Liver (tissue), 9 donors: Measurements from ENCODE around the gene CFAP45. TPM values are rescaled to one million over a fixed set of nuclear protein-coding genes. Genes with fewer than 3 reads are reported as not detected.

ENCODE experiments used
- DNase-seq: peaks from one replicate; pipeline ENCODE4 v3.0.0-alpha.2; 2017; ENCODE audit warnings: low spot score
- H3K27ac ChIP-seq, 2 donors: one replicate each; pipeline ENCODE4 v1.7.0; 2013; ENCODE audit warnings: inconsistent platforms in 2 of 2, low read length in 2 of 2, control low read depth in 1 of 2, low read depth in 1 of 2, mild to moderate bottlenecking in 1 of 2
- H3K27me3 ChIP-seq, 4 donors: one replicate each; pipeline versions ENCODE4 v1.6.1 to v1.7.0; 2013; ENCODE audit warnings: low read length in 3 of 4, inconsistent platforms in 1 of 4, mild to moderate bottlenecking in 1 of 4, moderate library complexity in 1 of 4; ENCODE audit not compliant: control insufficient read depth in 4 of 4, insufficient read depth in 4 of 4
- H3K36me3 ChIP-seq, 4 donors: one replicate each; pipeline versions ENCODE4 v1.6.1 to v1.7.0; 2013; ENCODE audit warnings: low read length in 3 of 4, mild to moderate bottlenecking in 3 of 4, low read depth in 1 of 4, moderate library complexity in 1 of 4; ENCODE audit not compliant: control insufficient read depth in 4 of 4, insufficient read depth in 3 of 4
- H3K4me1 ChIP-seq, 4 donors: one replicate each; pipeline versions ENCODE4 v1.6.1 to v1.7.0; 2013; ENCODE audit warnings: low read length in 3 of 4, mild to moderate bottlenecking in 3 of 4, moderate library complexity in 1 of 4; ENCODE audit not compliant: control insufficient read depth in 4 of 4, insufficient read depth in 4 of 4
- H3K4me3 ChIP-seq, 3 donors: one replicate each; pipeline versions ENCODE4 v1.6.1 to v1.7.0; 2013; ENCODE audit warnings: low read length in 3 of 3, control low read depth in 1 of 3, low read depth in 1 of 3, mild to moderate bottlenecking in 1 of 3
- H3K9ac ChIP-seq, 2 donors: one replicate each; pipeline ENCODE4 v1.7.0; 2013; ENCODE audit warnings: low read length in 2 of 2, mild to moderate bottlenecking in 2 of 2, moderate library complexity in 2 of 2, control low read depth in 1 of 2, low read depth in 1 of 2
- H3K9me3 ChIP-seq, 4 donors: one replicate each; pipeline versions ENCODE4 v1.6.1 to v1.7.0; 2013; ENCODE audit warnings: low read length in 3 of 4; ENCODE audit not compliant: control insufficient read depth in 4 of 4
- EGR1 ChIP-seq, 2 donors: IDR thresholded peaks; 2 replicates each; pipeline ENCODE4 v1.6.1; 2016 to 2018; ENCODE audit warnings: antibody characterized with exemption in 2 of 2, low read depth in 2 of 2
- FOXA1 ChIP-seq: IDR thresholded peaks from 2 replicates; pipeline ENCODE4 v1.6.1; 2016; ENCODE audit warnings: antibody characterized with exemption
- FOXA2 ChIP-seq: IDR thresholded peaks from 2 replicates; pipeline ENCODE4 v1.6.1; 2016; ENCODE audit warnings: antibody characterized with exemption
- GABPA ChIP-seq, 2 donors: IDR thresholded peaks in 1 of 2; conservative IDR thresholded peaks in 1 of 2; 2 replicates each; pipeline ENCODE4 v1.6.1; 2016; ENCODE audit warnings: antibody characterized with exemption in 2 of 2, mild to moderate bottlenecking in 1 of 2, moderate library complexity in 1 of 2
- HNF4A ChIP-seq, 2 donors: conservative IDR thresholded peaks; 2 replicates each; pipeline ENCODE4 v1.6.1; 2016; ENCODE audit warnings: antibody characterized with exemption in 2 of 2, mild to moderate bottlenecking in 2 of 2
- HNF4G ChIP-seq: IDR thresholded peaks from 2 replicates; pipeline ENCODE4 v1.6.1; 2016; ENCODE audit warnings: antibody characterized with exemption
- JUND ChIP-seq, 2 donors: IDR thresholded peaks; 2 replicates each; pipeline ENCODE4 v1.6.1; 2016; ENCODE audit warnings: antibody characterized with exemption in 2 of 2
- NR2F2 ChIP-seq: IDR thresholded peaks from 2 replicates; pipeline ENCODE4 v1.6.1; 2016; ENCODE audit warnings: antibody characterized with exemption
- RAD21 ChIP-seq, 2 donors: IDR thresholded peaks; 2 replicates each; pipeline ENCODE4 v1.6.1; 2016; ENCODE audit warnings: antibody characterized with exemption in 2 of 2, mild to moderate bottlenecking in 2 of 2
- RXRA ChIP-seq, 2 donors: IDR thresholded peaks; 2 replicates each; pipeline ENCODE4 v1.6.1; 2017 to 2018; ENCODE audit warnings: antibody characterized with exemption in 2 of 2, mild to moderate bottlenecking in 1 of 2
- SP1 ChIP-seq: IDR thresholded peaks from 2 replicates; pipeline ENCODE4 v1.6.1; 2018; ENCODE audit warnings: antibody characterized with exemption, mild to moderate bottlenecking
- TAF1 ChIP-seq: conservative IDR thresholded peaks from 2 replicates; pipeline ENCODE4 v1.6.1; 2016; ENCODE audit warnings: antibody characterized with exemption, mild to moderate bottlenecking
- WGBS: extraction: QIAGEN DNeasy Blood & Tissue Kit; methylation state at CpG from one replicate; pipeline ENCODE4 v1.1.7; 2013; 5-methylcytosine and 5-hydroxymethylcytosine counted together
- polyA plus RNA-seq, 2 donors: library from polyadenylated mRNA; stranded (reverse) in 1 of 2; unstranded in 1 of 2; fragments of 200-250 nt in 1 of 2; fragments of >200 nt in 1 of 2; fragmentation: Nextera tagmentation in 1 of 2; extraction: Ambion mirVana in 1 of 2; gene quantifications; one replicate each; pipeline versions ENCODE4 v1.2.1 to v1.2.3, GENCODE V29; 2013 to 2015
- total RNA-seq, 2 donors: library from RNA; depleted of rRNA; stranded (reverse); fragments of >200 nt; gene quantifications; one replicate each; pipeline ENCODE4 v1.2.3, GENCODE V29; 2014
- TF ChIP-seq, protein P1 (sequence below): fragments of 150-350 bp; IDR thresholded peaks from 2 replicates; pipeline ENCODE4 v1.5.1; 2017; ENCODE audit warnings: improper control_type of control experiment, low read depth, low read length; ENCODE audit not compliant: missing input control
- TF ChIP-seq, protein P2 (sequence below): IDR thresholded peaks from 2 replicates; pipeline ENCODE4 v1.6.1; 2016; ENCODE audit warnings: antibody characterized with exemption
- TF ChIP-seq, protein P3 (sequence below): IDR thresholded peaks from 2 replicates; pipeline ENCODE4 v1.6.1; 2016; ENCODE audit warnings: antibody characterized with exemption
- TF ChIP-seq, protein P4 (sequence below): IDR thresholded peaks from 2 replicates; pipeline ENCODE4 v1.6.1; 2016; ENCODE audit warnings: antibody characterized with exemption, mild to moderate bottlenecking
- TF ChIP-seq, protein P5 (sequence below): IDR thresholded peaks from 2 replicates; pipeline ENCODE4 v1.6.1; 2016; ENCODE audit warnings: antibody characterized with exemption
- donor health status: healthy.
- donor health status: healthy.
- donor health status: healthy.
- donor health status: healthy.
- donor health status: healthy.

The CFAP45 gene
- total and polyA plus RNA-seq, 4 donors: 0.03 to 0.24 TPM; not detected in 2

DNA sequence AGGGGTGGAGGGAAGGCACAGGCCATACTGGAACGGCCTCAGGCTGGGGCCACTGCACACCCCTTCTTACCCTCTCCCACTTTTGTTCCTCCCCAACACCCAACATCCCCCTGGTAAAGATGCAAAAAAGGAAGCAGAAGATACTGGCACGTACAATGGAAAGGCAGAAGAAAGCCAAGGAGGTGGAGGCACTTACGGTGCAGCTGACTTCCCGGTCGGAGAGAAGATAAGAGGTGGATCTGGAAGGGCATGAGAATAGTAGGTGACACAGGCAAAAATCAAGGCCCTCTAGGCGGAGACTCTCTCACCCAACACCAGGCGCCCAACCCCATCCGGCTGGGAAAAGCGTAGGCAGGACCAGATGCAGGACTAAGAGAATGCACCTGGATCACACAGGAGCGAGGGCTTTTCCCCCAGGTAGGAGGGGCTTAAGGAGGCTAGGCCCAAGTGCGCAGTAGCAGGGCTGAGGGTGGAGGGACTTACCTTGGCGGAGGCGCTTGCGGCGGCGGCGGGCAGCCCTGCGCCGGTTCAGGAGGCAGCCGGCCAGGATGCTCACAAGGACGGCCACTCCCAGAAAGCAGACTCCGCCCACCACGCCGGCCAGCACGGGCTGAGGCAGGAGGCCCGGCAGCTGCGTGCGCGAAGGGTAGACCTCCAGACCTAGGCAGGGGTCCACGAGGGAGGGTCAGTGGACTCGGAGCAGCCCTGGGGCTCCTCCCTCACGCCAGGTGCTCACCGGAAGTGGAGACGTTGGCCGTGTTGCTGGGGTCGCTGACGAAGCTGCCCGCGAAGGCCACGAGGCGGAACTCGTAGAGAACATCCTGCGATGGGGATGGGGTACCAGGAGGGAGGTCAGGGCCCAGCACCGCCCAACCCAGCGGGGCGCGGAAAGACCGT is 29.4 kb upstream of the CFAP45 start:
- Histone ChIP-seq H3K27ac (no peak overlapping the region), H3K36me3 (peaks cover 0 to 30% (median 16%) of the 10 kb centered on the region in 4 donors), H3K9ac (no peak overlapping the region), H3K4me3 (no peak overlapping the region), H3K4me1 (peaks cover 0 to 6% (median 2%) of the 10 kb centered on the region in 4 donors), H3K27me3 (no peaks in the 10 kb centered on the region), H3K9me3 (no peaks in the 10 kb centered on the region)
- no peak for DNase-seq
- TF ChIP-seq, protein P1, sequence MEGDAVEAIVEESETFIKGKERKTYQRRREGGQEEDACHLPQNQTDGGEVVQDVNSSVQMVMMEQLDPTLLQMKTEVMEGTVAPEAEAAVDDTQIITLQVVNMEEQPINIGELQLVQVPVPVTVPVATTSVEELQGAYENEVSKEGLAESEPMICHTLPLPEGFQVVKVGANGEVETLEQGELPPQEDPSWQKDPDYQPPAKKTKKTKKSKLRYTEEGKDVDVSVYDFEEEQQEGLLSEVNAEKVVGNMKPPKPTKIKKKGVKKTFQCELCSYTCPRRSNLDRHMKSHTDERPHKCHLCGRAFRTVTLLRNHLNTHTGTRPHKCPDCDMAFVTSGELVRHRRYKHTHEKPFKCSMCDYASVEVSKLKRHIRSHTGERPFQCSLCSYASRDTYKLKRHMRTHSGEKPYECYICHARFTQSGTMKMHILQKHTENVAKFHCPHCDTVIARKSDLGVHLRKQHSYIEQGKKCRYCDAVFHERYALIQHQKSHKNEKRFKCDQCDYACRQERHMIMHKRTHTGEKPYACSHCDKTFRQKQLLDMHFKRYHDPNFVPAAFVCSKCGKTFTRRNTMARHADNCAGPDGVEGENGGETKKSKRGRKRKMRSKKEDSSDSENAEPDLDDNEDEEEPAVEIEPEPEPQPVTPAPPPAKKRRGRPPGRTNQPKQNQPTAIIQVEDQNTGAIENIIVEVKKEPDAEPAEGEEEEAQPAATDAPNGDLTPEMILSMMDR: no peak
- no peak for TF ChIP-seq EGR1 (IDR thresholded peaks at IDR 0.05; ENCODE audit: low read depth in 2 of 2)
- TF ChIP-seq GABPA (IDR thresholded peaks at IDR 0.05 in 1 of 2, conservative IDR thresholded peaks at IDR 0.05 in 1 of 2): no peak
- no peak for TF ChIP-seq HNF4A (conservative IDR thresholded peaks at IDR 0.05)
- no peak for TF ChIP-seq TAF1
- TF ChIP-seq, protein P2, sequence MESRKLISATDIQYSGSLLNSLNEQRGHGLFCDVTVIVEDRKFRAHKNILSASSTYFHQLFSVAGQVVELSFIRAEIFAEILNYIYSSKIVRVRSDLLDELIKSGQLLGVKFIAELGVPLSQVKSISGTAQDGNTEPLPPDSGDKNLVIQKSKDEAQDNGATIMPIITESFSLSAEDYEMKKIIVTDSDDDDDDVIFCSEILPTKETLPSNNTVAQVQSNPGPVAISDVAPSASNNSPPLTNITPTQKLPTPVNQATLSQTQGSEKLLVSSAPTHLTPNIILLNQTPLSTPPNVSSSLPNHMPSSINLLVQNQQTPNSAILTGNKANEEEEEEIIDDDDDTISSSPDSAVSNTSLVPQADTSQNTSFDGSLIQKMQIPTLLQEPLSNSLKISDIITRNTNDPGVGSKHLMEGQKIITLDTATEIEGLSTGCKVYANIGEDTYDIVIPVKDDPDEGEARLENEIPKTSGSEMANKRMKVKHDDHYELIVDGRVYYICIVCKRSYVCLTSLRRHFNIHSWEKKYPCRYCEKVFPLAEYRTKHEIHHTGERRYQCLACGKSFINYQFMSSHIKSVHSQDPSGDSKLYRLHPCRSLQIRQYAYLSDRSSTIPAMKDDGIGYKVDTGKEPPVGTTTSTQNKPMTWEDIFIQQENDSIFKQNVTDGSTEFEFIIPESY: no peak
- no peak for TF ChIP-seq HNF4G
- TF ChIP-seq, protein P3, sequence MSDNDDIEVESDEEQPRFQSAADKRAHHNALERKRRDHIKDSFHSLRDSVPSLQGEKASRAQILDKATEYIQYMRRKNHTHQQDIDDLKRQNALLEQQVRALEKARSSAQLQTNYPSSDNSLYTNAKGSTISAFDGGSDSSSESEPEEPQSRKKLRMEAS: no peak
- TF ChIP-seq RAD21 (IDR thresholded peaks at IDR 0.05): no peak
- 90% methylated on average over 48 of the region's 48 CpGs for WGBS

DNA sequence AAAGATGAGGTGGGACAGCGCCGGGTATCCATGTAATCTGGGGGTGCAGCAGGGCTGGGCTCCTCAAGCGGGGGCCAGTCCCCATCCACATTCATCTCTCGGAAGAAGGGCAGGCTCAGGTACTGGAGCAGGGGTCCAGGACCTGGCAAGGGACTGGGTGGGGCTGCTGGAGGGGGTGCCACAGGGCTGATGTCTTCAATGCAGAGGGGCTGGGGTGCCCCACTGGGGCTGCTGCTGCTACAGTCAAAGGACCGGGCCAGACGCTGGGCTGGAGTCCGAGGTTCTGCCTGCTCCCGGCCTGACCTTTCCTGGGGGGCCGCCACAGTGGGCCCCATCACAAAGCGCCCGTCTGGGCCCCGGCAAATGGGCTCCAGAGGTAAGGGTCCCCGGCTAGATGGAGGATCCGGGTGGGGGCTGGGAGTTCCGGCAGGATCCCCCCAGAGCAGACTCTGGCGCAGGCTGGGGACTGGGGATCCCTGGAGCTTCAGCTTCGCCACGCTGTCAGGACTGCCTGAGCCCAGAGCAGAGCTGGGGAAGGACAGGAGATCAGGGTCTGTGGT is 28.6 kb upstream of the CFAP45 start:
- Histone ChIP-seq H3K9me3 (no peaks in the 10 kb centered on the region), H3K4me1 (peaks cover 0 to 14% (median 4%) of the 10 kb centered on the region in 4 donors), H3K36me3 (peaks cover 0 to 30% (median 14%) of the 10 kb centered on the region in 4 donors), H3K27ac (no peak overlapping the region), H3K4me3 (no peak overlapping the region), H3K27me3 (no peaks in the 10 kb centered on the region), H3K9ac (no peak overlapping the region)
- no peak for DNase-seq
- 95% methylated on average over 18 of the region's 18 CpGs for WGBS
- TF ChIP-seq JUND (IDR thresholded peaks at IDR 0.05) (no peak), FOXA2 (no peak), EGR1 (IDR thresholded peaks at IDR 0.05; ENCODE audit: low read depth in 2 of 2) (no peak), RXRA (IDR thresholded peaks at IDR 0.05) (no peak), HNF4A (conservative IDR thresholded peaks at IDR 0.05) (no peak), RAD21 (IDR thresholded peaks at IDR 0.05) (no peak), SP1 (no peak), NR2F2 (no peak), FOXA1 (no peak), GABPA (IDR thresholded peaks at IDR 0.05 in 1 of 2, conservative IDR thresholded peaks at IDR 0.05 in 1 of 2) (no peak)
- TF ChIP-seq, protein P3: no peak
- TF ChIP-seq, protein P4, sequence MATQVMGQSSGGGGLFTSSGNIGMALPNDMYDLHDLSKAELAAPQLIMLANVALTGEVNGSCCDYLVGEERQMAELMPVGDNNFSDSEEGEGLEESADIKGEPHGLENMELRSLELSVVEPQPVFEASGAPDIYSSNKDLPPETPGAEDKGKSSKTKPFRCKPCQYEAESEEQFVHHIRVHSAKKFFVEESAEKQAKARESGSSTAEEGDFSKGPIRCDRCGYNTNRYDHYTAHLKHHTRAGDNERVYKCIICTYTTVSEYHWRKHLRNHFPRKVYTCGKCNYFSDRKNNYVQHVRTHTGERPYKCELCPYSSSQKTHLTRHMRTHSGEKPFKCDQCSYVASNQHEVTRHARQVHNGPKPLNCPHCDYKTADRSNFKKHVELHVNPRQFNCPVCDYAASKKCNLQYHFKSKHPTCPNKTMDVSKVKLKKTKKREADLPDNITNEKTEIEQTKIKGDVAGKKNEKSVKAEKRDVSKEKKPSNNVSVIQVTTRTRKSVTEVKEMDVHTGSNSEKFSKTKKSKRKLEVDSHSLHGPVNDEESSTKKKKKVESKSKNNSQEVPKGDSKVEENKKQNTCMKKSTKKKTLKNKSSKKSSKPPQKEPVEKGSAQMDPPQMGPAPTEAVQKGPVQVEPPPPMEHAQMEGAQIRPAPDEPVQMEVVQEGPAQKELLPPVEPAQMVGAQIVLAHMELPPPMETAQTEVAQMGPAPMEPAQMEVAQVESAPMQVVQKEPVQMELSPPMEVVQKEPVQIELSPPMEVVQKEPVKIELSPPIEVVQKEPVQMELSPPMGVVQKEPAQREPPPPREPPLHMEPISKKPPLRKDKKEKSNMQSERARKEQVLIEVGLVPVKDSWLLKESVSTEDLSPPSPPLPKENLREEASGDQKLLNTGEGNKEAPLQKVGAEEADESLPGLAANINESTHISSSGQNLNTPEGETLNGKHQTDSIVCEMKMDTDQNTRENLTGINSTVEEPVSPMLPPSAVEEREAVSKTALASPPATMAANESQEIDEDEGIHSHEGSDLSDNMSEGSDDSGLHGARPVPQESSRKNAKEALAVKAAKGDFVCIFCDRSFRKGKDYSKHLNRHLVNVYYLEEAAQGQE: no peak
- TF ChIP-seq, protein P5, sequence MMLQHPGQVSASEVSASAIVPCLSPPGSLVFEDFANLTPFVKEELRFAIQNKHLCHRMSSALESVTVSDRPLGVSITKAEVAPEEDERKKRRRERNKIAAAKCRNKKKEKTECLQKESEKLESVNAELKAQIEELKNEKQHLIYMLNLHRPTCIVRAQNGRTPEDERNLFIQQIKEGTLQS: no peak
- TF ChIP-seq, protein P2: no peak
